Progenitor cell of endocrine pancreas (in vitro differentiated cells): ENCODE results near the gene ARHGAP15. TPM values are rescaled to one million over a fixed set of nuclear protein-coding genes. Genes with fewer than 3 reads are reported as not detected.

Source experiments
- DNase-seq: peaks from one replicate; pipeline ENCODE4 v3.0.0; 2021; ENCODE audit warnings: low spot score; ENCODE audit not compliant: unreplicated experiment
- H3K27ac Mint-ChIP-seq: 2 replicates; pipeline ENCODE4 v1.8.0; 2021; ENCODE audit warnings: mild to moderate bottlenecking, moderate library complexity, mixed read lengths
- H3K27me3 Mint-ChIP-seq: 2 replicates; pipeline ENCODE4 v1.8.0; 2021; ENCODE audit warnings: mixed read lengths
- H3K36me3 Mint-ChIP-seq: 2 replicates; pipeline ENCODE4 v1.8.0; 2022; ENCODE audit warnings: mixed read lengths; ENCODE audit not compliant: insufficient read depth
- H3K4me1 Mint-ChIP-seq: 2 replicates; pipeline ENCODE4 v1.8.0; 2021; ENCODE audit warnings: low read depth, mixed read lengths
- H3K4me3 Mint-ChIP-seq: 2 replicates; pipeline ENCODE4 v1.8.0; 2021; ENCODE audit warnings: low read depth, mild to moderate bottlenecking, moderate library complexity, mixed read lengths
- H3K9me3 Mint-ChIP-seq: 2 replicates; pipeline ENCODE4 v1.8.0; 2021; ENCODE audit warnings: low read depth, mixed read lengths
- total RNA-seq: library from RNA; stranded (reverse); gene quantifications from 2 replicates; pipeline ENCODE4 v1.2.1, GENCODE V29; 2021
- TF ChIP-seq, protein P1 (sequence below): fragments of 200-600 bp; sonication (generic); IDR thresholded peaks from one replicate; pipeline ENCODE4 v1.5.0; 2021; ENCODE audit warnings: antibody characterized with exemption, mild to moderate bottlenecking; ENCODE audit not compliant: unreplicated experiment

Gene ARHGAP15
- total RNA-seq, 1 donor from 2014 or later = not detected

DNA sequence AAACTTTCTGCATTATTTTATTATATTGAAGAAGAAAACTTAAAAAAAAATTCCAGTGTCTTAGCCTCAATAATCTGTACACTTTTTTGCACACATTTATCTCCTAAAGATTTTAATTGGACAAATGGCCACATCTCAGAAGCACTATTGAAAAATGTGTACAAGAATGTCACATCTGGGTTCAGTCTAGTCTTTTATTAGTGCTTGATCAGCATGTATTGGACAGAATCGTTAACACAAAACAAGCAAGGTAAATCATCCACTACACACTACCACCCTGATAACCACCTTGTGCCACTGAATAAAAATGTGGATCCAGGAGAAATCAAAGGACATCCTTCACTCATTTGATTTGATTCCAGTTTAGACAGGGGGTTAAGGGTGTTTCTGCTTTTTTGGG is 554.8 kb downstream of the ARHGAP15 start:
- no peak overlapping the region for H3K27ac Mint-ChIP-seq
- TF ChIP-seq, protein P1, sequence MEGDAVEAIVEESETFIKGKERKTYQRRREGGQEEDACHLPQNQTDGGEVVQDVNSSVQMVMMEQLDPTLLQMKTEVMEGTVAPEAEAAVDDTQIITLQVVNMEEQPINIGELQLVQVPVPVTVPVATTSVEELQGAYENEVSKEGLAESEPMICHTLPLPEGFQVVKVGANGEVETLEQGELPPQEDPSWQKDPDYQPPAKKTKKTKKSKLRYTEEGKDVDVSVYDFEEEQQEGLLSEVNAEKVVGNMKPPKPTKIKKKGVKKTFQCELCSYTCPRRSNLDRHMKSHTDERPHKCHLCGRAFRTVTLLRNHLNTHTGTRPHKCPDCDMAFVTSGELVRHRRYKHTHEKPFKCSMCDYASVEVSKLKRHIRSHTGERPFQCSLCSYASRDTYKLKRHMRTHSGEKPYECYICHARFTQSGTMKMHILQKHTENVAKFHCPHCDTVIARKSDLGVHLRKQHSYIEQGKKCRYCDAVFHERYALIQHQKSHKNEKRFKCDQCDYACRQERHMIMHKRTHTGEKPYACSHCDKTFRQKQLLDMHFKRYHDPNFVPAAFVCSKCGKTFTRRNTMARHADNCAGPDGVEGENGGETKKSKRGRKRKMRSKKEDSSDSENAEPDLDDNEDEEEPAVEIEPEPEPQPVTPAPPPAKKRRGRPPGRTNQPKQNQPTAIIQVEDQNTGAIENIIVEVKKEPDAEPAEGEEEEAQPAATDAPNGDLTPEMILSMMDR = no peak
- H3K4me3 Mint-ChIP-seq = no peak overlapping the region
- H3K27me3 Mint-ChIP-seq = peaks cover 1% of the 10 kb centered on the region
- peaks cover 38% of the 10 kb centered on the region for H3K4me1 Mint-ChIP-seq
- H3K36me3 Mint-ChIP-seq = no peaks in the 10 kb centered on the region
- no peak for DNase-seq
- H3K9me3 Mint-ChIP-seq = no peaks in the 10 kb centered on the region

DNA sequence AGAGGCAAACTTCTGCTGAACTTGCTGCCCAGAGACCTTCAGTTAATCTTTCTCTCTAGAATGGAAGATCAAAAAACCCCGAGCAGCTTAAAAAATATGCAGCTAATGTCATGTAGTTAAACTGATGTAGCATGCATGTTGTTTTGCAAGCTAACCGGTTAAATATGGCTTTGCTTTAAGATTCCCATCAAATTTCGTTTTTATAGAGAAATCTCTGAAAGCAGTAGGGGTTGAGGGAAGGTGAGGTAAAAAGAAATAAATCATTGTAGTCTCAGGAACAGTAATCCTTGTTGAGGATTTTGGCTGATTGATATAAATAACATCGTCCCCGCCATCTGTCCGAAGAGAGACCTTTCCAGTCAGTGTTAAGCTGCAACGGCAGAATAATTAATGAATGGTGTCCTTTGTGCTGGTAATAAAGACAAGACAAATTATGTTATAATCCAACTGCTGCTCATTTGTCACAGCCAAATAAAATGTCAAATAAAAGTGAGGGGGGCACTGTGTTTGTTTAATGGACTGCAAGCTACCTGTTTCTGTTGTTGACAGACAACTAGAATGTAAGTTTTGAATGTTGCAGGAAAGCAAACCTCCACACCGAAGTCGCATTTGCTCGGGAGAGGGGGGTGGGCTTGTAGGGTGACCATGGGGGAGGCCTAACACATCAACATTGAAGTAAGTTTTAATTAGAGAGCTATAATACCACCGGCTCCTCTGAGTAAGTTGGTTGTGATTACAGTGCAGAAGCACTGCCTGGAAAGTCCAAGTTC is 555.5 kb downstream of the ARHGAP15 start:
- Mint-ChIP-seq H3K27me3 (peaks cover 7% of the 10 kb centered on the region), H3K36me3 (no peaks in the 10 kb centered on the region), H3K4me3 (no peak overlapping the region), H3K4me1 (peaks cover 32% of the 10 kb centered on the region), H3K9me3 (no peaks in the 10 kb centered on the region), H3K27ac (peak overlapping the region; percentile 45)
- TF ChIP-seq, protein P1 = no peak
- DNase-seq = no peak

DNA sequence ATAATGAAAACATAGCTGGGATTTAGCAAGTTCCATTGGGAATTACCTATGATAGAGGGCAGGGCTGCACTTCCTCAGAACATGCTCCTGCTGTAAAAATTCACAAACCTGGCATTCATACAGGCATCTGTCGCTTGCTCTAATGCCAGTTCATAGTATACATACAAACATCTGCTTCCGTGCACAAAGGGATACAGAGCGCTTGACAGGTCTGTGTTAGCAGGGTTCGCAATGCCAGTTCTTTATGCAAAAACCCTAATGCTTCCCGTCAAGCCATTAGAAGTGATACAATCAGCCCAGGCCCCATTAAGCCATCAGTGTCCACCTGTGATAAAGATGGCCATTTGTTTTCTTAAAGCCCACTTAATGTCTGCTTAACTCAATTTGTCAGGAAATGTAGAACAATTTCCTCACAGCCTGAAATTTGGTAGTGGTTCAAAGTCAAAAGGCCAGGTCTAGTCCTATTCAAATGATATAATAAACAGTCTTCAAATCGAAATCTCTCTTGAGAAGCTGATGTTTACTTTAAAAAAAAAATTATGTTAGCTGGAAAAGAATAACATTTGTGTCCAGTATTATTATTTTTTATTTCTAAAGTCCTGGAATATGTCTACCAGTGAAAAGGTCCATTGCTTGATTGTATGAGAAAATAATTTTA is 556.3 kb downstream of the ARHGAP15 start:
- DNase-seq = no peak
- Mint-ChIP-seq H3K27me3 (peaks cover 8% of the 10 kb centered on the region), H3K4me3 (no peak overlapping the region), H3K9me3 (no peaks in the 10 kb centered on the region), H3K4me1 (peaks cover 26% of the 10 kb centered on the region), H3K36me3 (no peaks in the 10 kb centered on the region), H3K27ac (no peak overlapping the region)
- TF ChIP-seq, protein P1 = no peak

DNA sequence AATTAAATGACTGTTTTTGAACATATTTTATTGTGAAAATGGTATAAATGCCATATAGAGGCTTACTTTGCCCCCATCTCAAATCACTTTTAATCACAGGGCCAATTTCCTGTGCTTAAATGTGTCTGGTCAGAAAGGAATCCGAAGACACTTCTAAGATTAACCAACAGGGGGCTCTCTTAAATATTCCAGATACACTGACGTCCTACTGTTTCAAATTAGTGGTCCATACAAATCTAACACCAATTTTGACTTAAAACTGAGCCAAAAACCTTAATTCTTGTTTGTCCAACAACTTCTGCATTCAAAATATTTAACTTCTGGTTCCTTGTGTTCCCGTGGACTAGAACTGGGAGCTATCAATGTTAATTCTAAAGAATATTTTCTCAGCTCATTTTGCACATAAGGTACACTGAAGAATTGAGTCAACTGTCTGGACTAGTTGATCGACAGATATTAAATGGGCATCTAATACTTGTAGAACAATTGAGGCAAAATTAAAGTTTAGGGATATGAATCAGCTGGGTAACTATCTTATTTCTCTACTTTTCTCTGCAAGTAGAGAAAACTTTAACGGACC is 557.5 kb downstream of the ARHGAP15 start:
- H3K27ac Mint-ChIP-seq = no peak overlapping the region
- TF ChIP-seq, protein P1 = peak; percentile 64
- H3K27me3 Mint-ChIP-seq = peaks cover 17% of the 10 kb centered on the region
- no peak overlapping the region for H3K4me3 Mint-ChIP-seq
- H3K9me3 Mint-ChIP-seq = no peaks in the 10 kb centered on the region
- H3K4me1 Mint-ChIP-seq = peaks cover 21% of the 10 kb centered on the region
- H3K36me3 Mint-ChIP-seq = no peaks in the 10 kb centered on the region
- DNase-seq = no peak

DNA sequence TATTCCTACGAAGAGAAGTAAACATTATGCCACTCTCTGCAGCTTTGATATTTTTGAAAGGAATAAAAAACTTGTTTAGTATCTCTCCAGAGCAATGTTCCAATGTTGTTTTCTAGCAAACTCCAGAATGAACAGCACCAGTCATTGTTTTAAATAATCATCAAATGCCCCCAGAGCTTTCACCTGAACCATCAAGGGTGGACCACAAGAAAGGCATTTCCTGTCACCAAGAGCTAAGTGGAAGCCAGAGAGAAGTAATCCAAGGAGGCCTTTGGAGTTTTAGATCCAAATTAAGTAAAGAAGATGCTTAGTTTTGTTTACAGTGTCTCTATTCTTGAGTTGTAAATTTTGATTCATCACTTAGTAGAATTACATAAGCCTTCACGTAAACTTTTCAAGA is 559.0 kb downstream of the ARHGAP15 start:
- H3K9me3 Mint-ChIP-seq = no peaks in the 10 kb centered on the region
- H3K27me3 Mint-ChIP-seq = peaks cover 33% of the 10 kb centered on the region
- TF ChIP-seq, protein P1 = no peak
- DNase-seq = no peak
- H3K36me3 Mint-ChIP-seq = no peaks in the 10 kb centered on the region
- no peak overlapping the region for H3K27ac Mint-ChIP-seq
- no peak overlapping the region for H3K4me3 Mint-ChIP-seq
- peaks cover 14% of the 10 kb centered on the region for H3K4me1 Mint-ChIP-seq
